Hepatocyte (in vitro differentiated cells): ENCODE measurements around the gene MYO1A.

Experiments used
- CTCF ChIP-seq: fragments of 200-600 bp; sonication (generic); IDR thresholded peaks from 2 replicates; pipeline ENCODE4 v1.5.1; 2016; ENCODE audit warnings: antibody characterized with exemption, mild to moderate bottlenecking; ENCODE audit not compliant: poor library complexity
- EZH2 ChIP-seq: fragments of 200-600 bp; sonication (generic); IDR thresholded peaks from 2 replicates; pipeline ENCODE4 v1.6.1; 2016; ENCODE audit warnings: antibody characterized with exemption, mild to moderate bottlenecking, borderline replicate concordance
- EZH2phosphoT487 ChIP-seq: fragments of 200-600 bp; sonication (generic); IDR thresholded peaks from one replicate; pipeline ENCODE4 v1.6.1; 2018; ENCODE audit warnings: antibody characterized with exemption, mild to moderate bottlenecking, low read depth, moderate library complexity; ENCODE audit not compliant: unreplicated experiment, severe bottlenecking

GRCh38 chr12:57031789-57032188 lies 18.1 kb downstream of the MYO1A start:
- no peak for TF ChIP-seq CTCF
- no peak for TF ChIP-seq EZH2phosphoT487
- no peak for TF ChIP-seq EZH2
